H9 (cell line): Measurements from ENCODE around the gene EFTUD2. TPM values are rescaled to one million over a fixed set of nuclear protein-coding genes. Genes with fewer than 3 reads are reported as not detected.

Experiments used
- DNase-seq: peaks from one replicate; pipeline ENCODE4 v3.0.0-alpha.2; 2017
- H2AFZ ChIP-seq: one replicate; pipeline ENCODE4 v1.6.1; 2013; ENCODE audit warnings: mild to moderate bottlenecking, low read length, control low read depth, moderate library complexity
- H2AK5ac ChIP-seq: 2 replicates; pipeline ENCODE4 v1.6.1; 2013; ENCODE audit warnings: low read length, control low read depth, mixed read lengths; ENCODE audit not compliant: insufficient read length
- H2BK120ac ChIP-seq: one replicate; pipeline ENCODE4 v1.6.1; 2013; ENCODE audit warnings: low read depth, mild to moderate bottlenecking, low read length, control low read depth, inconsistent platforms; ENCODE audit not compliant: poor library complexity, severe bottlenecking
- H2BK12ac ChIP-seq: 2 replicates; pipeline ENCODE4 v1.6.1; 2013; ENCODE audit warnings: low read length, control low read depth, mixed read lengths, low read depth; ENCODE audit not compliant: insufficient read length
- H2BK15ac ChIP-seq: 2 replicates; pipeline ENCODE4 v1.6.1; 2013; ENCODE audit warnings: low read depth, low read length, control low read depth
- H2BK20ac ChIP-seq: one replicate; pipeline ENCODE4 v1.6.1; 2013; ENCODE audit warnings: low read depth, mild to moderate bottlenecking, low read length, control low read depth, inconsistent platforms; ENCODE audit not compliant: poor library complexity, severe bottlenecking
- H2BK5ac ChIP-seq: 2 replicates; pipeline ENCODE4 v1.6.1; 2013; ENCODE audit warnings: low read length, control low read depth, mixed read lengths; ENCODE audit not compliant: insufficient read length
- H3K14ac ChIP-seq: 2 replicates; pipeline ENCODE4 v1.6.1; 2013; ENCODE audit warnings: low read length, control low read depth; ENCODE audit not compliant: insufficient read depth
- H3K18ac ChIP-seq: 2 replicates; pipeline ENCODE4 v1.6.1; 2013; ENCODE audit warnings: low read depth, mild to moderate bottlenecking, mixed read lengths, low read length, control low read depth; ENCODE audit not compliant: insufficient read length
- H3K23ac ChIP-seq: 2 replicates; pipeline ENCODE4 v1.6.1; 2013; ENCODE audit warnings: low read length, control low read depth, mixed read lengths, low read depth; ENCODE audit not compliant: insufficient read length
- H3K23me2 ChIP-seq: 2 replicates; pipeline ENCODE4 v1.6.1; 2013; ENCODE audit warnings: low read depth, mild to moderate bottlenecking, mixed read lengths, low read length, control low read depth; ENCODE audit not compliant: insufficient read length, poor library complexity, severe bottlenecking
- H3K27ac ChIP-seq: 2 replicates; pipeline ENCODE4 v1.5.1; 2013; ENCODE audit warnings: low read length, control low read depth, mixed read lengths, low read depth; ENCODE audit not compliant: insufficient read length
- H3K27me3 ChIP-seq: 2 replicates; pipeline ENCODE4 v1.6.1; 2013; ENCODE audit warnings: low read length, control low read depth, inconsistent platforms; ENCODE audit not compliant: insufficient read depth
- H3K4ac ChIP-seq: 2 replicates; pipeline ENCODE4 v1.6.1; 2013; ENCODE audit warnings: low read depth, mild to moderate bottlenecking, control low read depth, inconsistent platforms, low read length, moderate library complexity
- H3K4me1 ChIP-seq: 2 replicates; pipeline ENCODE4 v1.6.1; 2013; ENCODE audit warnings: low read length, control low read depth, inconsistent platforms; ENCODE audit not compliant: insufficient read depth
- H3K4me2 ChIP-seq: 2 replicates; pipeline ENCODE4 v1.6.1; 2013; ENCODE audit warnings: low read length, control low read depth, mixed read lengths; ENCODE audit not compliant: insufficient read length, insufficient read depth
- H3K56ac ChIP-seq: 2 replicates; pipeline ENCODE4 v1.6.1; 2013; ENCODE audit warnings: low read depth, mild to moderate bottlenecking, mixed read lengths, low read length, control low read depth; ENCODE audit not compliant: insufficient read length
- H3K79me1 ChIP-seq: 2 replicates; pipeline ENCODE4 v1.6.1; 2013; ENCODE audit warnings: low read depth, mild to moderate bottlenecking, moderate library complexity, low read length, control low read depth, inconsistent platforms; ENCODE audit not compliant: insufficient read depth, poor library complexity, severe bottlenecking
- H3K79me2 ChIP-seq: 2 replicates; pipeline ENCODE4 v1.6.1; 2013; ENCODE audit warnings: low read length, control low read depth, inconsistent platforms; ENCODE audit not compliant: insufficient read depth
- H3K9ac ChIP-seq: 2 replicates; pipeline ENCODE4 v1.6.1; 2013; ENCODE audit warnings: low read length, control low read depth, mixed read lengths; ENCODE audit not compliant: insufficient read length; ENCODE audit errors: extremely low read depth
- H3K9me3 ChIP-seq: one replicate; pipeline ENCODE4 v1.6.1; 2013; ENCODE audit warnings: low read depth, low read length, inconsistent platforms; ENCODE audit not compliant: control insufficient read depth
- H3T11ph ChIP-seq: one replicate; pipeline ENCODE4 v1.6.1; 2013; ENCODE audit warnings: mild to moderate bottlenecking, low read length, control low read depth, inconsistent platforms
- H4K20me1 ChIP-seq: one replicate; pipeline ENCODE4 v1.6.1; 2013; ENCODE audit not compliant: control insufficient read depth, insufficient read length, insufficient read depth
- H4K5ac ChIP-seq: 2 replicates; pipeline ENCODE4 v1.6.1; 2013; ENCODE audit warnings: low read depth, mild to moderate bottlenecking, mixed read lengths, low read length, control low read depth; ENCODE audit not compliant: insufficient read length
- H4K8ac ChIP-seq: replicated peaks from 2 replicates; pipeline ENCODE4 v1.6.1; 2013; ENCODE audit warnings: low read length, control low read depth, mixed read lengths, low read depth; ENCODE audit not compliant: insufficient read length
- H4K91ac ChIP-seq: 2 replicates; pipeline ENCODE4 v1.6.1; 2013; ENCODE audit warnings: low read depth, mild to moderate bottlenecking, moderate library complexity, mixed read lengths, low read length, control low read depth; ENCODE audit not compliant: insufficient read length
- H3K27ac Mint-ChIP-seq, 3 experiments: 2 replicates in 2 of 3; 3 replicates in 1 of 3; pipeline ENCODE4 v1.8.0; 2020 to 2021; ENCODE audit warnings: mixed read lengths in 3 of 3, mild to moderate bottlenecking in 1 of 3, moderate library complexity in 1 of 3
- H3K27me3 Mint-ChIP-seq: 2 replicates; pipeline ENCODE4 v1.8.0; 2021; ENCODE audit warnings: low read depth, mild to moderate bottlenecking, moderate library complexity, mixed read lengths
- H3K36me3 Mint-ChIP-seq, 3 experiments: 2 replicates in 2 of 3; 3 replicates in 1 of 3; pipeline ENCODE4 v1.8.0; 2020 to 2021; ENCODE audit warnings: low read depth in 3 of 3, mixed read lengths in 3 of 3; ENCODE audit not compliant: insufficient read depth in 1 of 3
- H3K4me1 Mint-ChIP-seq, 2 experiments: 2 replicates each; pipeline ENCODE4 v1.8.0; 2020; ENCODE audit warnings: mixed read lengths in 2 of 2
- H3K4me3 Mint-ChIP-seq, 2 experiments: 2 replicates in 1 of 2; 3 replicates in 1 of 2; pipeline ENCODE4 v1.8.0; 2020 to 2021; ENCODE audit warnings: mild to moderate bottlenecking in 2 of 2, mixed read lengths in 2 of 2, moderate library complexity in 1 of 2
- H3K9me3 Mint-ChIP-seq, 2 experiments: 2 replicates in 1 of 2; 3 replicates in 1 of 2; pipeline ENCODE4 v1.8.0; 2020; ENCODE audit warnings: mild to moderate bottlenecking in 2 of 2, mixed read lengths in 2 of 2, moderate library complexity in 1 of 2
- WGBS: extraction: QIAGEN DNeasy Blood & Tissue Kit; methylation state at CpG from one replicate; pipeline ENCODE4 v1.1.7; 2013; ENCODE audit warnings: missing lambda C conversion rate, low lambda C conversion rate, mixed read lengths; ENCODE audit not compliant: insufficient read length; ENCODE audit errors: extremely low coverage; 5-methylcytosine and 5-hydroxymethylcytosine counted together
- total RNA-seq: library from RNA; stranded (reverse); gene quantifications from 2 replicates; pipeline ENCODE4 v1.2.1, GENCODE V29; 2021
- TF ChIP-seq, protein P1 (sequence below): fragments of 200-600 bp; sonication (generic); conservative IDR thresholded peaks from 3 replicates; pipeline ENCODE4 v1.8.0; 2021; ENCODE audit warnings: antibody characterized with exemption, mild to moderate bottlenecking

Gene EFTUD2
- total RNA-seq, 1 experiment from 2014 or later: 150 TPM

- H3T11ph ChIP-seq: no peak overlapping the region
- H3K14ac ChIP-seq: no peak overlapping the region
- no peaks in the 10 kb centered on the region for H3K9me3 ChIP-seq
- no peak overlapping the region for H3K9ac ChIP-seq
- no peak overlapping the region for H3K27ac ChIP-seq
- no peaks in the 10 kb centered on the region for H3K79me2 ChIP-seq
- no peaks in the 10 kb centered on the region for H3K9me3 Mint-ChIP-seq
- no peaks in the 10 kb centered on the region for H3K79me1 ChIP-seq
- no peak overlapping the region for H3K23ac ChIP-seq
- peaks cover 41 to 73% (median 71%) of the 10 kb centered on the region in 3 experiments for H3K36me3 Mint-ChIP-seq
- TF ChIP-seq, protein P1, sequence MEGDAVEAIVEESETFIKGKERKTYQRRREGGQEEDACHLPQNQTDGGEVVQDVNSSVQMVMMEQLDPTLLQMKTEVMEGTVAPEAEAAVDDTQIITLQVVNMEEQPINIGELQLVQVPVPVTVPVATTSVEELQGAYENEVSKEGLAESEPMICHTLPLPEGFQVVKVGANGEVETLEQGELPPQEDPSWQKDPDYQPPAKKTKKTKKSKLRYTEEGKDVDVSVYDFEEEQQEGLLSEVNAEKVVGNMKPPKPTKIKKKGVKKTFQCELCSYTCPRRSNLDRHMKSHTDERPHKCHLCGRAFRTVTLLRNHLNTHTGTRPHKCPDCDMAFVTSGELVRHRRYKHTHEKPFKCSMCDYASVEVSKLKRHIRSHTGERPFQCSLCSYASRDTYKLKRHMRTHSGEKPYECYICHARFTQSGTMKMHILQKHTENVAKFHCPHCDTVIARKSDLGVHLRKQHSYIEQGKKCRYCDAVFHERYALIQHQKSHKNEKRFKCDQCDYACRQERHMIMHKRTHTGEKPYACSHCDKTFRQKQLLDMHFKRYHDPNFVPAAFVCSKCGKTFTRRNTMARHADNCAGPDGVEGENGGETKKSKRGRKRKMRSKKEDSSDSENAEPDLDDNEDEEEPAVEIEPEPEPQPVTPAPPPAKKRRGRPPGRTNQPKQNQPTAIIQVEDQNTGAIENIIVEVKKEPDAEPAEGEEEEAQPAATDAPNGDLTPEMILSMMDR: no peak
- H3K4ac ChIP-seq: no peak overlapping the region
- no peak overlapping the region for H3K56ac ChIP-seq
- no peak for DNase-seq
- no peak overlapping the region for H3K4me3 Mint-ChIP-seq
- no peaks in the 10 kb centered on the region for H4K20me1 ChIP-seq
- peaks cover under 1% of the 10 kb centered on the region for H3K27me3 Mint-ChIP-seq
- no peak overlapping the region for H3K4me2 ChIP-seq
- H2AK5ac ChIP-seq: no peak overlapping the region
- H3K27me3 ChIP-seq: no peaks in the 10 kb centered on the region
- H3K18ac ChIP-seq: no peak overlapping the region
- H2BK120ac ChIP-seq: no peak overlapping the region
- peaks cover 1 to 11% of the 10 kb centered on the region in 2 experiments; a peak in 1 of 4 replicates for H3K4me1 Mint-ChIP-seq
- no peaks in the 10 kb centered on the region for H3K4me1 ChIP-seq
- no peak overlapping the region for H4K5ac ChIP-seq
- H2AFZ ChIP-seq: no peak overlapping the region
- no peaks in the 10 kb centered on the region for H3K23me2 ChIP-seq
- no peak overlapping the region for H2BK15ac ChIP-seq
- H2BK20ac ChIP-seq: no peak overlapping the region
- H2BK5ac ChIP-seq: no peak overlapping the region
- H3K27ac Mint-ChIP-seq: no peak overlapping the region
- H4K8ac ChIP-seq: no peak overlapping the region
- H2BK12ac ChIP-seq: no peak overlapping the region
- H4K91ac ChIP-seq: no peak overlapping the region
- no CpG with 5 or more reads among the region's 3 CpGs for WGBS
Measured at GRCh38 chr17:44927696-44928095, 28.5 kb upstream of the EFTUD2 start.
